Vagina (tissue), 2 donors: ENCODE measurements around the gene ADCY1. TPM values are rescaled to one million over a fixed set of nuclear protein-coding genes. Genes with fewer than 3 reads are reported as not detected.

ENCODE experiments used
- DNase-seq, 2 donors: peaks; one replicate each; pipeline ENCODE4 v3.0.0-alpha.2; 2017; ENCODE audit errors: extremely low spot score in 2 of 2
- H3K27ac ChIP-seq: fragments of 200-600 bp; sonication (generic); one replicate; pipeline ENCODE4 v1.5.1; 2019
- H3K27me3 ChIP-seq: fragments of 200-600 bp; sonication (generic); one replicate; pipeline ENCODE4 v1.5.1; 2019
- H3K36me3 ChIP-seq, 2 donors: fragments of 200-600 bp; sonication (generic); one replicate each; pipeline ENCODE4 v1.5.1; 2017 to 2019
- H3K4me1 ChIP-seq: fragments of 200-600 bp; sonication (generic); one replicate; pipeline ENCODE4 v1.5.1; 2019
- H3K4me3 ChIP-seq, 2 donors: fragments of 200-600 bp; sonication (generic); 1 replicate in 1 of 2; 2 replicates in 1 of 2; pipeline ENCODE4 v1.5.1; 2016 to 2019
- H3K9me3 ChIP-seq: fragments of 200-600 bp; sonication (generic); one replicate; pipeline ENCODE4 v1.5.1; 2019
- CTCF ChIP-seq, 3 experiments: fragments of 450-650 bp in 2 of 3; fragments of 200-600 bp in 1 of 3; sonication (generic) in 1 of 3; IDR thresholded peaks; one replicate each; pipeline ENCODE4 v1.5.1; 2017 to 2019; ENCODE audit warnings: antibody characterized with exemption in 3 of 3, mild to moderate bottlenecking in 2 of 3, moderate library complexity in 2 of 3
- POLR2A ChIP-seq, 2 donors: fragments of 450-650 bp; IDR thresholded peaks; one replicate each; pipeline ENCODE4 v1.6.1; 2017; ENCODE audit warnings: antibody characterized with exemption in 2 of 2, mild to moderate bottlenecking in 2 of 2, moderate library complexity in 2 of 2
- POLR2AphosphoS5 ChIP-seq, 2 donors: sonication (generic); formaldehyde crosslinking; IDR thresholded peaks; one replicate each; pipeline ENCODE4 v1.9.0; 2017; ENCODE audit warnings: antibody characterized with exemption in 2 of 2, mild to moderate bottlenecking in 2 of 2, low read depth in 1 of 2; ENCODE audit not compliant: insufficient read depth in 1 of 2
- intact Hi-C: fragments of 100-400 bp; cut with DNase I; formaldehyde crosslinking; loops from one replicate; pipeline ENCODE4 v1.15.1; 2023
- total RNA-seq: library from RNA; depleted of rRNA; stranded (reverse); fragments of >200 nt; gene quantifications from one replicate; pipeline ENCODE4 v1.2.3, GENCODE V29; 2016

The ADCY1 gene
- total RNA-seq, 1 donor from 2014 or later = 2.5 TPM

- H3K36me3 ChIP-seq = no peaks in the 10 kb centered on the region
- no peak overlapping the region for H3K4me3 ChIP-seq
- H3K9me3 ChIP-seq = no peaks in the 10 kb centered on the region
- no peak overlapping the region for H3K27ac ChIP-seq
- no peaks in the 10 kb centered on the region for H3K27me3 ChIP-seq
- H3K4me1 ChIP-seq = no peaks in the 10 kb centered on the region
- peak in 1 of 2 donors; percentile 60 for DNase-seq
- intact Hi-C loops = no loop called here
- TF ChIP-seq POLR2AphosphoS5 (IDR thresholded peaks at IDR 0.05; ENCODE audit: insufficient read depth in 1 of 2, low read depth in 1 of 2) = no peak
- TF ChIP-seq POLR2A (IDR thresholded peaks at IDR 0.05) = no peak
- TF ChIP-seq CTCF (IDR thresholded peaks at IDR 0.05) = no peak
These were observed 35.9 kb downstream of the ADCY1 start for GRCh38 chr7:45610019-45610418.

GRCh38 chr7:45610660-45611299 is 36.6 kb downstream of the ADCY1 start:
- DNase-seq = peak in 1 of 2 donors; percentile 85
- Histone ChIP-seq H3K4me3 (no peak overlapping the region), H3K9me3 (no peaks in the 10 kb centered on the region), H3K27ac (no peak overlapping the region), H3K27me3 (no peaks in the 10 kb centered on the region), H3K4me1 (no peaks in the 10 kb centered on the region), H3K36me3 (no peaks in the 10 kb centered on the region)
- no peak for TF ChIP-seq POLR2A (IDR thresholded peaks at IDR 0.05)
- TF ChIP-seq POLR2AphosphoS5 (IDR thresholded peaks at IDR 0.05; ENCODE audit: insufficient read depth in 1 of 2, low read depth in 1 of 2) = no peak
- TF ChIP-seq CTCF (IDR thresholded peaks at IDR 0.05) = no peak
- intact Hi-C loops = no loop called here

GRCh38 chr7:45617166-45617565 is 43.0 kb downstream of the ADCY1 start:
- intact Hi-C loops = no loop called here
- H3K4me1 ChIP-seq = no peaks in the 10 kb centered on the region
- no peak overlapping the region for H3K4me3 ChIP-seq
- no peak for TF ChIP-seq POLR2AphosphoS5 (IDR thresholded peaks at IDR 0.05; ENCODE audit: insufficient read depth in 1 of 2, low read depth in 1 of 2)
- TF ChIP-seq POLR2A (IDR thresholded peaks at IDR 0.05) = no peak
- no peak for TF ChIP-seq CTCF (IDR thresholded peaks at IDR 0.05)
- no peaks in the 10 kb centered on the region for H3K36me3 ChIP-seq
- no peak for DNase-seq
- no peaks in the 10 kb centered on the region for H3K27me3 ChIP-seq
- H3K9me3 ChIP-seq = peaks cover 6% of the 10 kb centered on the region
- no peak overlapping the region for H3K27ac ChIP-seq

GRCh38 chr7:45622058-45622457 is 47.9 kb downstream of the ADCY1 start:
- intact Hi-C loops = no loop called here
- peak in 1 of 2 donors; percentile 67 for DNase-seq
- Histone ChIP-seq H3K36me3 (no peaks in the 10 kb centered on the region), H3K27ac (no peak overlapping the region), H3K27me3 (no peaks in the 10 kb centered on the region), H3K4me3 (no peak overlapping the region), H3K4me1 (no peaks in the 10 kb centered on the region), H3K9me3 (no peaks in the 10 kb centered on the region)
- TF ChIP-seq POLR2A (IDR thresholded peaks at IDR 0.05) = no peak
- TF ChIP-seq CTCF (IDR thresholded peaks at IDR 0.05) = no peak
- no peak for TF ChIP-seq POLR2AphosphoS5 (IDR thresholded peaks at IDR 0.05; ENCODE audit: insufficient read depth in 1 of 2, low read depth in 1 of 2)

- H3K4me3 ChIP-seq = no peak overlapping the region
- H3K27ac ChIP-seq = no peak overlapping the region
- peak in 1 of 2 donors; percentile 77 for DNase-seq
- H3K36me3 ChIP-seq = no peaks in the 10 kb centered on the region
- H3K27me3 ChIP-seq = no peaks in the 10 kb centered on the region
- intact Hi-C loops = no loop called here
- H3K9me3 ChIP-seq = no peaks in the 10 kb centered on the region
- TF ChIP-seq POLR2A (IDR thresholded peaks at IDR 0.05) (no peak), POLR2AphosphoS5 (IDR thresholded peaks at IDR 0.05; ENCODE audit: insufficient read depth in 1 of 2, low read depth in 1 of 2) (no peak), CTCF (IDR thresholded peaks at IDR 0.05) (no peak)
- no peaks in the 10 kb centered on the region for H3K4me1 ChIP-seq
These were observed 49.0 kb downstream of the ADCY1 start for GRCh38 chr7:45623157-45623556.
